ENCODE results near the gene MCC. TPM values are rescaled to one million over a fixed set of nuclear protein-coding genes. Genes with fewer than 3 reads are reported as not detected.

The MCC gene
- total RNA-seq, 4 donors from 2014 or later = 1.2 to 133 (median 8.5) TPM

GRCh38 chr5:113505181-113505580, 16.9 kb upstream of the MCC start:
- Histone ChIP-seq H3K4me3 (no peak overlapping the region), H3K4me1 (no peaks in the 10 kb centered on the region), H3K36me3 (no peaks in the 10 kb centered on the region), H3K27me3 (no peaks in the 10 kb centered on the region), H3K9me3 (no peaks in the 10 kb centered on the region), H3K27ac (no peak overlapping the region)
- TF ChIP-seq CTCF (IDR thresholded peaks at IDR 0.05) (no peak), POLR2A (IDR thresholded peaks at IDR 0.05) (no peak)
- DNase-seq = no peak

GRCh38 chr5:113503146-113503545, 14.9 kb upstream of the MCC start:
- Histone ChIP-seq H3K27ac (no peak overlapping the region), H3K27me3 (no peaks in the 10 kb centered on the region), H3K9me3 (no peaks in the 10 kb centered on the region), H3K4me3 (no peak overlapping the region), H3K4me1 (no peaks in the 10 kb centered on the region), H3K36me3 (no peaks in the 10 kb centered on the region)
- DNase-seq = no peak
- no peak for TF ChIP-seq POLR2A (IDR thresholded peaks at IDR 0.05)
- no peak for TF ChIP-seq CTCF (IDR thresholded peaks at IDR 0.05)

GRCh38 chr5:113502073-113502472, 13.8 kb upstream of the MCC start:
- Histone ChIP-seq H3K4me3 (no peak overlapping the region), H3K9me3 (no peaks in the 10 kb centered on the region), H3K4me1 (no peaks in the 10 kb centered on the region), H3K27ac (no peak overlapping the region), H3K36me3 (no peaks in the 10 kb centered on the region), H3K27me3 (no peaks in the 10 kb centered on the region)
- no peak for TF ChIP-seq CTCF (IDR thresholded peaks at IDR 0.05)
- no peak for DNase-seq

DNA sequence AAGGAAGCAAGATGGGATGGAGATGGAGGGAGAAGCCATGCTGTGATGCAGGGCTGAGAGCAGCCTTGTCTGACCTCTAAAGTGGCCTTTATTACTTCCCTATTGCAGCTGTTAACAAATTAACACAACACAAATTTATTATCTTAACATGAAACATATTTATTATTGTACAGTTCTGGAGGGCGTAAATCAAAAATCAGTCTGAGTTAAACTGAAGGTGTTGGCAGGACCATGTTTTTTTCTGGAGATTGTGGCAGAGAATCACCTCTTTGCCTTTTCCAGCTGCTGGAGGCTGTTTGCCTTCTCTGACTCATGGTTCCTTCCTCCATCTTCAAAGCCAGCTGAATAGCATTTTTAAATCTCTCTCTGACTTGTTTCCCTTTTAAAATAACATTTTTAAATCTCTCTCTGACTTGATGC, 7.2 kb upstream of the MCC start:
- Histone ChIP-seq H3K9me3 (peaks cover 0 to 8% (median under 1%) of the 10 kb centered on the region in 4 donors), H3K4me3 (no peak overlapping the region), H3K27ac (no peak overlapping the region), H3K4me1 (no peaks in the 10 kb centered on the region), H3K27me3 (no peaks in the 10 kb centered on the region), H3K36me3 (no peaks in the 10 kb centered on the region)
- no peak for DNase-seq
- TF ChIP-seq CTCF (IDR thresholded peaks at IDR 0.05) = no peak
- no peak for TF ChIP-seq POLR2A (IDR thresholded peaks at IDR 0.05)

DNA sequence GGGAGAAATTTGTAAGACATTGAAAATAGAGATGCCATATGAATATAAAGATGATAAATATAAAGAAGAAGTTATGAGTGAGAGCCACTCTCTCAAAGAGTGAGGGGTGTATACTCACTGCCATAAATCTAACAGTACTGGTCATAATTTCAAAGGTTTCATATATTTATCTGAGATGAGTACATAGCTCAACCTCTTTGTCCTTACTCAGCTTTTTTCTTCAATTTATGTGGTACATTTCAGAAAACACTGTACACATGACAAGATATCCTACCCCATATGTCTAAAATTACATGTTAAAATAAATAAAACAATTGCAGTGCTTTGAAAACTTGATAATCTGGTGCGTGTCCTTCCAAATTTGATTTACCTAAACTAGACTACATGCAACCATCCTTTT, 5.2 kb upstream of the MCC start:
- TF ChIP-seq CTCF (IDR thresholded peaks at IDR 0.05) (no peak), POLR2A (IDR thresholded peaks at IDR 0.05) (no peak)
- H3K27ac ChIP-seq = no peak overlapping the region
- no peak for DNase-seq
- H3K27me3 ChIP-seq = no peaks in the 10 kb centered on the region
- H3K36me3 ChIP-seq = no peaks in the 10 kb centered on the region
- H3K9me3 ChIP-seq = peaks cover 0 to 12% (median 3%) of the 10 kb centered on the region in 4 donors
- H3K4me1 ChIP-seq = peaks cover 0 to 10% (median 2%) of the 10 kb centered on the region in 4 donors
- H3K4me3 ChIP-seq = no peak overlapping the region

GRCh38 chr5:113491022-113491421, 2.8 kb upstream of the MCC start:
- H3K27ac ChIP-seq = no peak overlapping the region
- H3K36me3 ChIP-seq = no peaks in the 10 kb centered on the region
- peaks cover 0 to 21% (median 2%) of the 10 kb centered on the region in 4 donors for H3K4me1 ChIP-seq
- peaks cover 0 to 12% (median 3%) of the 10 kb centered on the region in 4 donors for H3K9me3 ChIP-seq
- TF ChIP-seq POLR2A (IDR thresholded peaks at IDR 0.05) = no peak
- no peaks in the 10 kb centered on the region for H3K27me3 ChIP-seq
- no peak overlapping the region for H3K4me3 ChIP-seq
- DNase-seq = no peak
